Activated CD8-positive, alpha-beta memory T cell treated with anti-CD3 and anti-CD28 coated beads for 36 hours (primary cell): Measurements from ENCODE around the gene RNF111. TPM values are rescaled to one million over a fixed set of nuclear protein-coding genes. Genes with fewer than 3 reads are reported as not detected.
"Not testable (repeated sequence)": the region's sequence is repeated elsewhere in the genome, so short reads cannot be mapped to it uniquely, and the experiment has no call there.

ENCODE experiments used
- CTCF ChIA-PET: fragments of 350-600 bp; sonication (Branson Sonifier 250); formaldehyde crosslinking; loops from one replicate; lab custom pipeline; 2021; ENCODE audit warnings: antibody characterized with exemption; lab: Charles Lee
- POLR2A ChIA-PET: fragments of 350-600 bp; sonication (Branson Sonifier 250); formaldehyde crosslinking; loops from one replicate; lab custom pipeline; 2021; ENCODE audit warnings: antibody characterized with exemption; lab: Charles Lee
- total RNA-seq, 2 experiments: library from RNA; stranded (reverse); gene quantifications; one replicate each; pipeline ENCODE4 v1.2.3, GENCODE V29; 2021

The RNF111 gene
- total RNA-seq, 2 experiments from 2014 or later, result 22.2 to 24.8 TPM

- ChIA-PET POLR2A (no interaction called here), CTCF (interaction anchor here (1.3 kb wide), 1 partner anchor 27 kb away, joined by 3 read pairs; no protein-coding TSS in a partner anchor)
Observed at GRCh38 chr15:58992181-58992580, 4.7 kb downstream of the RNF111 start.

- POLR2A ChIA-PET, result interaction anchor here (0.6 kb wide), 1 partner anchor 104 kb away, joined by 9 read pairs; no protein-coding TSS in a partner anchor
- CTCF ChIA-PET, result no interaction called here
Observed at GRCh38 chr15:58994906-58995453, 7.5 kb downstream of the RNF111 start.

- CTCF ChIA-PET, result interaction anchor here (0.6 to 1.1 kb wide), 2 partner anchors 67 to 89 kb away, joined by 3 to 4 read pairs; no protein-coding TSS in a partner anchor
- POLR2A ChIA-PET, result no interaction called here
Observed at GRCh38 chr15:58999694-59000093, 12.2 kb downstream of the RNF111 start.

DNA sequence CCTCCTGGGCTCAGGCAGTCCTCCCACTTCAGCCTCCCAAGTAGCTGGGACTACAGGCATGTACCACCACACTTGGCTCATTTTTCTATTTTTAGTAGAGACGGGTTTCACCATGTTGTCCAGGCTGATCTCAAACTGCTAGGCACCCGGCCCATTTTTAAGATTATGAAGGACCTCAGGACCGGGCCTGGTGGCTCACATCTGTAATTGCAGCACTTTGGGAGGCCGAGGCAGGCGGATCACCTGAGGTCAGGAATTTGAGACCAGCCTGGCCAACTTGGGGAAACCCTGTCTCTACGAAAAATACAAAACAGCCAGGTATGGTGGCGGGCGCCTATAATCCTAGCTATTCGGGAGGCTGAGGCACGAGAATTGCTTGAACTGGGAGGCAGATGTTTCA lies 12.8 kb downstream of the RNF111 start:
- CTCF ChIA-PET, result interaction anchor here (1.1 kb wide), 1 partner anchor 89 kb away, joined by 4 read pairs; no protein-coding TSS in a partner anchor
- POLR2A ChIA-PET, result not testable (repeated sequence)

- ChIA-PET POLR2A (no interaction called here), CTCF (no interaction called here)
Observed at GRCh38 chr15:59001946-59002345, 14.5 kb downstream of the RNF111 start.

GRCh38 chr15:59002418-59002859 lies 15.0 kb downstream of the RNF111 start:
- POLR2A ChIA-PET, result no interaction called here

GRCh38 chr15:59005579-59005978 lies 18.1 kb downstream of the RNF111 start:
- ChIA-PET POLR2A (no interaction called here), CTCF (no interaction called here)

More at GRCh38 chr15:59002418-59002859, 15.0 kb downstream of the RNF111 start:
- CTCF ChIA-PET, result no interaction called here

DNA sequence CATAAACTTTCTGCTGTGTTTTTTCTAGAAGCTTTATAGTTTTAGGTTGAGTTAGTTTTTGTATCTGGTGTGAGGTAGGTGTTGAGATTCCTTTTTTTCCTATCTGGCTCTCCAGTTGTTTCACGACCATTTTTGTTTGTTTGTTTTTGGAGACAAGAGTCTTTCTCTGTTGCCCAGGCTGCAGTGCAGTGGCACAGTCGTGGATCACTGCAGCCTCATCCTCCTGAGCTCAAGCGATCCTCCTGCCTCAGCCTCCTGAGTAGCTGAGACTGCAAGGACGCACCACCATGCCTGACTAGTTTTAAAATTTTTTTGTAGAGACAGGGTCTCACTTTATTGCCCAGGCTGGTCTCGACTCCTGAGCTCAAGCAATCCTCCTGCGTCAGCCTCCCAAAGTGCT lies 20.6 kb downstream of the RNF111 start:
- ChIA-PET POLR2A (interaction anchor here (0.6 kb wide), 1 partner anchor 550 kb away, joined by 7 read pairs; no protein-coding TSS in a partner anchor), CTCF (no interaction called here)

- CTCF ChIA-PET, result interaction anchor here (0.8 kb wide), 1 partner anchor 43 kb away, joined by 3 read pairs; no protein-coding TSS in a partner anchor
- POLR2A ChIA-PET, result interaction anchor here (0.7 kb wide), 1 partner anchor 568 kb away, joined by 5 read pairs; no protein-coding TSS in a partner anchor
Observed at GRCh38 chr15:59011262-59011952, 23.9 kb downstream of the RNF111 start.

DNA sequence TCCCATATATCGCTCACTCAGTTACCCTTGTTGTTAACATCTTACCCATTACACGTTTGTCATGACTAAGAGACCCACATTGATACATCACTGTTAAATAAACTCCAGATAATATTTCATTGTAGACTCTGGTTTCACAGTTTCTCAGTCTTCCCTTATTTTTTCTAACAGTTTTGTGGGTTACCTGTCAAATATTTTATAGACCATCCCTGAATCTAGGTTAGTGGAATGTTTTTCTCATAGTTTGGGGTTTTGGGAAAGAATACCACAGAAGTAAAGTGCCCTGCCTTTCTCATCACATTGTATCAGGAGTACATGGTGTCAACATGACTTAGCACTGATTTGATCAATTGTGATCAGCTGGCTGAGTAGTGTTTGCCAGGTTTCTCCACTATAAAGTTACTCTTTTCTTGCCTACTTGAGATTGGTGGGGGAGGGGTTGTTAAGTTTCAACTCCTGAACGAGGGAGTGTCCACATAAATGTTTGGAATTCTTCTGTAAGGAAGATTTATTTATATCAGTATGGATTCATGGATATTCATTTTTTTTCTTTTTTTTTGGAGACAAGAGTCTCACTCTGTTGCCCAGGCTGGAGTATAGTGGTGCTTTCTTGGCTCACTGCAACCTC lies 25.9 kb downstream of the RNF111 start:
- POLR2A ChIA-PET, result interaction anchor here (0.7 kb wide), 1 partner anchor 8 kb away, joined by 5 read pairs; no protein-coding TSS in a partner anchor

DNA sequence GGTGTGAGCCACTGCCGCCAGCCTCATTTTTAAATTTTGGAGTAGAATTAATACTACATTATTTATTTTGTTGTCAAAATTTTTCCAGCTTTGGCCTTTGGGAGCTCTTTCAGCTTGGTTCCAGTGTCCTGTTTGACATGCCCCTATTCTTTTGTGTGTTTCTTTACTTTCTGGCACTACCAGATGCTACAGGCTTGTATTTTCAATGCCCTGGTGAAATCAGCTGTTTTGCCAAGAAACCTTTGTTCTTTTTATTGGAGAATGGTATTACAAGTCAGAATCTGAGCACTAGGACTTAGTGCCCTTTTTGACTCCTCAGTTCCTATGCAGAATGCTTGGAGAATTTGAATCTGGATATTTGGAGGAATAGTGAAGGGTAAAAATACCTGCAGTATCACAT lies 26.6 kb downstream of the RNF111 start:
- CTCF ChIA-PET, result no interaction called here
- POLR2A ChIA-PET, result interaction anchor here (0.7 kb wide), 1 partner anchor 8 kb away, joined by 5 read pairs; no protein-coding TSS in a partner anchor

More for the DNA sequence above, 25.9 kb downstream of the RNF111 start:
- CTCF ChIA-PET, result no interaction called here

DNA sequence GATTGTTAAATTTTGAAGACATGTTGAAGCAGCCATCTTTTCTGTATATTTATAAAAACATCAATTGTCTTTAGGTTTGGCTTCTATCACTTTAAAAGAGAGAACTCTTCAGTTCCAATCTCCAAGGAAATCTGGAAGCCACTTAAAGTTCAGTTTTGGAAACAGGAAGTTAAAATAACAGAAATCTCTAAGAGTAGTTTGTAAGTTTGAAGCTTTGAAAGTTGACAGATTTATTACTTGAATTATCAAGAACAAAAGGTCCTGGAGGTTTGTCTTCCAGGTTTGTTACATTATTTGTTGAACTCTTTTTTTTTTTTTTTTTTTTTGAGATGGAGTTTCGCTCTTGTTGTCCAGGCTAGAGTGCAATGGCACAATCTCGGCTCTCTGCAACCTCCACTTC lies 30.0 kb downstream of the RNF111 start:
- ChIA-PET CTCF (interaction anchor here (0.7 kb wide), 1 partner anchor 46 kb away, joined by 4 read pairs; no protein-coding TSS in a partner anchor), POLR2A (no interaction called here)

GRCh38 chr15:59018833-59019232 lies 31.4 kb downstream of the RNF111 start:
- CTCF ChIA-PET, result interaction anchor here (0.6 kb wide), 1 partner anchor 27 kb away, joined by 3 read pairs; no protein-coding TSS in a partner anchor
- POLR2A ChIA-PET, result no interaction called here

- ChIA-PET CTCF (no interaction called here), POLR2A (no interaction called here)
Observed at GRCh38 chr15:59020322-59020721, 32.9 kb downstream of the RNF111 start.

- POLR2A ChIA-PET, result no interaction called here
- CTCF ChIA-PET, result no interaction called here
Observed at GRCh38 chr15:59022188-59022587, 34.7 kb downstream of the RNF111 start.

DNA sequence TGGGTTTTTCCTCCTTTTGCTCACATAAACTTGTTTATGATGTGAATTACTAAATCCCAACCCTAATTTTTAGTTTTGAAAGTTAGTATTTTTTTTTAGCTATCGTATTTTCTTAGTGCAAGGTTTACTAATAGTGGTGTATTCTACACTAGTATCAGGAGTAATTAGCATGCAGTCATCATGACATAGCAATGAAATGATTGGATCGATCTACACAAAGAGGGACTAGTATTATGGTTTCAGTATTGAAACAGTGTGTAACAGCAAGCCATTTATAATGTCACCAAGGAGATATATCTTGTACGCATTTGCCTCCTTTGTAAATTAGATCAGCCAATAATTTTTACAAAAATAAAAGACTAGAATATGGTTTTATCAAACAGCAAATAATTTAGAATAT lies 38.7 kb downstream of the RNF111 start:
- POLR2A ChIA-PET, result no interaction called here
- CTCF ChIA-PET, result no interaction called here

DNA sequence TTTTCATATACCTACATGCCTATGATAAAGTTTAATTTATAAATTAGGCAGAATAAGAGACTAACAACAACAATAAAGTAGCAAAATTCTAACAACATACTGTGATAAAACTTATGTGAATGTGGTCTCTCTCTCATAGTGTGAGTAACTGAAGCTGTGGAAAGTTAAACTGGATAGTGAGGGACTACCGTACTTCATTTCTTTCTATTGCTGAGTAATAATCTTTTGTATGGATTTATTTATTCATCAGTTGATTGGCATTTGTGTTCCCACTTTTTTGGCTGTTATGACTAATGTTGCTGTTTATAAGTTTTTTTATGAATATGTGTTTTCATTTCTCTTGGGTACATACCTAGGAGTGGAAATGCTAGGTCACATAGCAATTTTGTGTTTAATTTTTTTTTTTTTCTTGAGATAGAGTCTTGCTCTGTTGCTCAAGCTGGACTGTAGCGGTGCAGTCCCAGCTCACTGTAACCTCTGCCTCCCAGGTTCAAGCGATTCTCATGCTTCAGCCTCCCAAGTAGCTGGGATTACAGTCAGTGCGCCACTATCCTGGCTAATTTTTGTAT lies 41.0 kb downstream of the RNF111 start:
- ChIA-PET POLR2A (no interaction called here), CTCF (no interaction called here)

DNA sequence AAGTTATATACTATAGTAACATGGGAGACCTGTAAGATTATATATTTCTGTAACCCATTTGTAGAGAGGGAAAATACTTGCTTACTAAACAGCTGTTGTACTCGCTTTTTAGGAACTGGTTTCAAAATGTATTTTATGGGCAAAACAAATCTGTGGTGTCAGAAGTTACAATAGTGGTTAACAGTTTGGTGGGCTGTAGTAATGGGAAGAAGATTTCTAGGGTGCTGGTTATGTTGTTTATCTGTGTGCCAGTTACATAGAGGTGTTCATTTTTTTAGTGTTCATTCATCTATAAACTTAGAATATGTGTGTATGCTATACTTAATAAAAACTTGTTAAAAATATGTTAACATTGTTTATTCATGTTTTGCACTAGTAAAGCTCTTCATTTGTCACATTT lies 42.1 kb downstream of the RNF111 start:
- POLR2A ChIA-PET, result no interaction called here
- CTCF ChIA-PET, result interaction anchor here (0.8 kb wide), 1 partner anchor 10 kb away, joined by 3 read pairs; no protein-coding TSS in a partner anchor

GRCh38 chr15:59035201-59035600 lies 47.7 kb downstream of the RNF111 start:
- CTCF ChIA-PET, result interaction anchor here (0.7 kb wide), 1 partner anchor 43 kb away, joined by 4 read pairs; no protein-coding TSS in a partner anchor
- POLR2A ChIA-PET, result no interaction called here
